ENCODE results near the gene TOM1L2.
A peak's percentile ranks its signal among the peaks of the same experiment; 100 is the strongest.

TOM1L2 gene

DNA sequence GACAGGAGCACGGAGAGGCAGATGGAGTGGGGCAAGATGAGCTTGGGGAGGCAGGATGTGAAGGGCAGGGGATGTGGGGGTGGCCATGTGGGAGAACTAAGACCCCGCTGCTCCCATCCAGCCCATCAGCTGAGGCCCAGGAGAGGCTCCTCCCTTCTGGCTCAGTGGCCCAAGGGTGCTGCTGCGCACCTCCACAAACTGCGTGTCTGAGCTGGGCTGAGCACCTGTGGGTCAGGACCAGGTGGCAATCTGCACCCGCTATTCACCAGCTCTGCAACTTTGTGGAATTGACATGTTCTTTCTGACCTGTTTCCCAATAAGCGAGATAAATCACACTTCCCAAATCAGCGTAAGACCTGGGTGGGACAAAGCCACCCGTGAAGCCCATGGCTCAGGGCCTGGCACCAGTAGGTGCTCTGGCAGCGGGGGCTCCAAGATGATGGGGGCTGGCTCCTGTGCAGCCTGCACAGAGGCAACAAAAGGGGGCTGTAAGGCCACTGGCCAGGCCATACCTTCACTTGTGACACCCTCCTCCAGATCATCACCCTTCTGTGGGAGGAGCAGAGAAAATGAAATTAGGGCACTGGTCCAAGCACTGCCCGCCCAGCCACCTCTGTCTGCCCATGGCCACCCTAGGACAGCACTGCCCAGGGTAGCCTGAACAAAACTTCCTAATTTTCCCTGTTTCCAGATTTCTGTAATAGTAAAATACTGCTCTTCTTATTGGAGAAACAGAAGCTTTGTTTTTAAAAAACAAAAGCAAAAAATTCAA, 123.7 kb downstream of the TOM1L2 start:
- DNase-seq (ENCODE audit: low spot score): no peak

DNA sequence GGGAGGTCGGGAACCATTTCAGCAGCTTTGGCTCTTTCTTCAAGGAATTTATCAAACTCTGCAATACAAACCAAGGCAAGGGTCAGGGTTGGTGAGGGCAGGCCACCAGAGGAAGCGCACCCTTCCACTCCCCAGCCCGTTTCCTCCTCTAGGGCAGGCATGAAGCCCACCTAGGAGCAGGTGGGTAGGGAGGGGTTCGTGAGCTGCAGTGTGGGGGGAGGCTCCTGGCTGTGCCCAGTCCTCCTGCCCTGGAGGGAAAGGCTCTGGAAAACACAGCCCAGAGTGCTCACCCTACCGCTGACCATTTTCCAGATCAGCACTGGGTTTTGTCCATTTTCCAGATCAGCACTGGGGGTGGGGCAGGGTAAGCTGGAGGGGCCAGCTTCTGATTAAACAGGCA, 124.5 kb downstream of the TOM1L2 start:
- no peak for DNase-seq (ENCODE audit: low spot score)

DNA sequence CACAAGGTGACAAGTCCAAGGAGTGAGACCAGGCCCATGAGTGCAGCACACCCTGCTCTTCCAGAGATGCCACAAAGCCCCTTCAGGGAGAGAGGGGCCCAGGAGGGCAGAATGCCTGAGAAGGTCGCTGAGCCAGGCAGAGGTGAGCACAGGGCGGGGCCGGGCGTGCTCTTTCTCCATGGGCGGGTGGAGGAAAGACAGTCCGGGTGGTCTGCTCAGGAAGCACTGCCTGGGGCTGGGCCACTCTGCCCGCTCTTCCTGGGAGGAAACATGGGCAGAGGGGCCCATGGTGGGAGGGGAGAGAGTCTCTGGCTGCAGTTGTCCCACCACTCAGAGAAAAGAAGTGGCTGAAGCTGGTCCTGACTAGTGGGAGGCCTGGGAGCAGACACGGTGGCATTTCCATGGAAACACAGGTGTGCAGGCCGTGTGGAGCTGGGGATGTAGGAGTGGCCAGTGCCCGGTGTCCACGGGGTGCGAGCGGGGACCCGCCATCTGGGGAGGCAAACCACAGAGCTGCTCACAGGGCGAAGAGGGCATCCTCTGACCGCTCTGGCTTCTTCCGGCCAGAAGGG, 125.0 kb downstream of the TOM1L2 start:
- DNase-seq (ENCODE audit: low spot score): no peak

DNA sequence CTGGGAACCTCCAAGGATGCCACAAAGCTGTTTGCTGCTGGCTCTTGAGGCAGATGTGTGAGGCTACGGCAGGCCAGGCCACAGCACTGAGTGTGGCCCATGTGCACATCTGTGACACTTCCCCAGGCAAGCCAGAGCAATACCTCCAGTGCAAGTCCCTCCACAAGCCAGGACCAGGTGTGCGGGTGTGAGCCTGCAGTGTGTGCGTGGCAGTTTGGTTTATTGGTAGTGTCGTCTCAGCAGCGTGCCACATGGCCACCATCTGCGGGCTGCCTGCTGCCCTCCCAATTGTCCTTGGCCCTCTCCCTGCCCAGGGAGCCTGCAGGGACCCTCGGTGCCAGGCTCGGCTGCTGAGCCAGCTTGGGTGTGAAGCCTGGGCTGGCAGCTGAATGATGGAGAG, 125.6 kb downstream of the TOM1L2 start:
- DNase-seq (ENCODE audit: low spot score): no peak

DNA sequence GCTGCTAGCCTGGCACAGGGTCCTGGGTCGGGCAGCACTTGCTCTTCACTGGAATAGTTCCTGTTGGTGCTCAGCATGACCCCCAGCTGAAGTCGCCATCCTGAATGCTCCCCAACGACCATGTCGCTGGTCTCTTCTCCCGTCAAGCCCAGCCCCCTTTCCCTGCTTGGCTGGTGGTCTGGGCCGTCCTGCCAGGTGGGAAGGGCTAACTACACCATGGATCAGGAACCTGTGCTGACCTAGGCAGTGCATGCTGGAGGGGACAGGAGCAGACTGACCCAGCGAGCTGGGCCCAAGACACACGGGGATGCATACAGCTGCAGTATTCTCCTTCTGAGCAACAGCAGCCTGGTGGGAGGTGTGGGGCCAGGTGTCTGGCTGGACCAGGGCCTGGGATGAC, 126.2 kb downstream of the TOM1L2 start:
- DNase-seq (ENCODE audit: low spot score): no peak

DNA sequence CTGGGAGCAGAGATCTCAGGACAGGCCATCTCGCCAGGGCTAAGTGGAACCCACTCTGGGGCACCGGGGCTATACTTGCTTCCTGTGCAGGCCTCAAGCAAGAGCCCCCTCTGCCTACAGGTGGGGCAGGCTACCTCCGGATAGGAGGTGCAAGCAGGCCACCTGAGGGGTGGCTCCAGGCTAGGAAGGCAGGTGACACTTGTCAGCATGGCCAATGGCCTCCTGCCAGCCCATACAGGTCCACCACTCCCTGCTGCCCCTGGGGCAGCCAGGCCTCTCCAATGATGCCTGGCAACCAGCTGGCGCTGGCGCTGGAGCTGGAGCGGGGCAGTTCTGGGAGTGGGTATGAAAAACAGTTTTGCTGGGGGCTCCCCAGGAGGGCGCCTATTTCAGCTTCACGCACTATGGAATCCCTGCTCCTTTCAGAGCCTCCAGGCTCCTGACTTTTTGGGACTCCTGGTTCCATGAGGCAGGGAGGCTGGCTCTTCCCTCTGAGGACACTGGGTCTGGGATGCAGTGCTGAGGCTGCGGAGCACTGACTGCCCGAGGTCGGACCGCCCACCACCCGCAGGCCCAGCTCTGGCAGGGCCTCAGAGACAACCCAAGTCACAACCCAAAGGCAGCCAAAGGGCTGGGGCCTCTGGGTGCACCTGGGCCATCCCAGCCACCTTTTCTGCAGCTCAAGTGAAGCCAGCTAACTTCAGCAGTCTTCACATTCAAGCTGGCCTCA, 127.0 kb downstream of the TOM1L2 start:
- no peak for DNase-seq (ENCODE audit: low spot score)

DNA sequence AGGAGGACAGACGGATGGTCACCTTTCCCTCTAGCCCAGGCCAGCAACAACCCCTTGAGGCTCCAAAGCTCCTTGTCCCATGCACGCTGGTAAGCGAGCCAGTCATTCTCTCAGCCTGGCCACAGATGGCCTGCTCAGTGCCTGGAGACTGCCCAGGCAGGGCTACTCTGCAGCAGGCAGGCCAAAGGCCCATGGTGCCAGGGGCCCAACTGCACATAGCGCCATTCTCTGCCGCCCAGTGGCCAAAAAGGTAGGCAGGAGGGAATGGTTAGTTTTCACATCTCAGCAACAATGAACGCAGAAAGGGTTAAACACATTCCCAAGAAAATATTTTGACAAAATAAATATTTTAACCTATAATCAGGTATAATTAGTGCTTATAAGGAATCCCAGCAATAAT, 127.7 kb downstream of the TOM1L2 start:
- DNase-seq (ENCODE audit: low spot score): no peak

DNA sequence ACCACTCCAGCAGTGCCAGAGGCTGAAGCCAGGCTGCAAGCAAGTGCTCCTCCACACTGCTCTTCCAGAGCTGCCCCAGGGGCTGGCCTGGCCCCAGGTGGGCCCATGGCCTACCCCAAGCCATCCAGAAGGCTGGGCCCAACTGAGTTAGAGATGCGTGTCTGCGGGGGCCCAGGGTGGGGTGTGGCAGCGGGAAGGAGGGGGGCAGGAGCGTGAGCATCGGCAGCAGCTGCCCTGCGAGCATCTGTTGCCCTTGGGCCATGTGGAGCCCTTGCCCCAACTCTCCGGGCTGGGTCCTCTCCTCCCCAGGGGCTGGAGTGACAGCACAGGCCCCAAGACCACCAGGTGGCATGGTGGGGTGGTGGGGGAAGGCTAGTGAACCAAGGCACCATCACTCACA, 128.1 kb downstream of the TOM1L2 start:
- DNase-seq (ENCODE audit: low spot score): no peak

DNA sequence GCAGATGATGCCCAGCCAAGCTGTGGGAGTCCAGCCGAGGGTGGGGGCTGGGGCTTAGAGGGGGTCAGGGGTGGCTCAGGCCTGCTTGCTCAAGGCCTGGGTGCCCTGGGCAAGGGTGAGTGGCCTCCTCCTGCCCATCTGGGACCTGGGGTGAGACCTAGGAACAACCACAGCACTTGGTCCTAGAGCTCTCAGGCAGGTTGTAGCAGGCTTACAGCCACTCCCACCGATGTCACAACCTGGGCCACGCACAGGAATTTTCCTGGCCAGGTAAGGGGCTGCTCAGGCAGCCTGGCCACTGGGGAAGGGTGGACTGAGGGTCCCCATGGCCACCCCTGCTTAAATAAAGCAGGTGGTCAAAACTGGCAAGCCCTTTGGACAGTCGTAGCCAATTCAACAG, 129.1 kb downstream of the TOM1L2 start:
- DNase-seq (ENCODE audit: low spot score): no peak

DNA sequence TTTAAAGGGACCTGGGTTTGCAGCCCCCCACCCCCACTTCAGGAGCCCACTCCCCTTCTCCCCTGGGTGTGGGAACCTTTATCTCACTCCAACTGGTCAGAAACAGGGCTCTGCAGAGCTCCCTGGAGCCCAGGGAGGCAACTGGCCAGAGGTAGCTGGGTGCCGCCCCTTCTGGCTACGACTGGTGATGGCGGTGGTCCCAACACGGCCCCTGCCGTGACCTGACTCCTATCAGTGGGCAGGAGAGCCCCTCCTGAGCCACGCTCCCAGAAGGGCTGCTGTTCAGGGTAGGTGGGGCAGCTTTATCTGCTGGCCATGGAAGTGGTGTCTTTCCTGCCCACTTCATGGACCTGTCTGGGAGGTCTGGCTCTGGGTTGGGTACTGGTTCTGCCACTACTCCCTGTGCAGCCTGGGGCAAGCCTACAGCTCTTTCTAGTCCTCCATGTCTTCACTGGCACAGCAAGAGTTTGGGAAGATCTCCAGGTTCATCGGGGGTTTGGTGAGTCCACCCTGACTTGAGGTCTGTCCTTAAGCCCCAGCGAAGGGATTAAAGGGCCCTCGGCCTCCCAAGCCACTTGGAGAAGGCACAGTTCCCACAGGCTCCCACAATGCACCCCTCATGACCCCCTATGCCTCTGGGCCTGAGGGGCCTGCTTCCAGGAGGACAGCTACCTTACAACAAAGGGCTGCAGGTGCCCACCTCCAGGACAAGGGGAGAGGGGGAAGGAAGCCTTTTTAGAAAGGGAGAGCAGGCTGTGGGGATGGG, 129.9 kb downstream of the TOM1L2 start:
- no peak for DNase-seq (ENCODE audit: low spot score)

DNA sequence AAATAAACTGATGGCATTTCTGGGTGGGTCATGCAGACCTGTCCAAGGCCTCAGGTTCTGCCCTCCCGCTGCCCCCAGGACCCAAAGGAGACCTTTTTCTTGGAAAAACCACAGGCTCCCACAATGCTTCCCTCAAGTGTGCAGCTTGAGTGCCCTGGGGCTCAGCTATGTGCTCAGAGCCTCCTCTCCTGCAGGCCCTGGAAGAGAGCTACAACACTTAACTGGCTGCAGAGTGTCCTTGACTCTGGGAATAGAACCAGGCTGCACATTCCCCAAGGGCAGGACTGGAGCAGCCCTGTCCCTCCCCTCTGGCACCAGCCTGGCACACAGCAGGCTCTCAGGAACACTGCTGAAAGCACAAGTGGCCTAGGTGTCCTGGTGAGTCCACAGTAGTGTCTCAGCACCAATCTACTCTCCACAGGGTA, 130.6 kb downstream of the TOM1L2 start:
- DNase-seq (ENCODE audit: low spot score): no peak

DNA sequence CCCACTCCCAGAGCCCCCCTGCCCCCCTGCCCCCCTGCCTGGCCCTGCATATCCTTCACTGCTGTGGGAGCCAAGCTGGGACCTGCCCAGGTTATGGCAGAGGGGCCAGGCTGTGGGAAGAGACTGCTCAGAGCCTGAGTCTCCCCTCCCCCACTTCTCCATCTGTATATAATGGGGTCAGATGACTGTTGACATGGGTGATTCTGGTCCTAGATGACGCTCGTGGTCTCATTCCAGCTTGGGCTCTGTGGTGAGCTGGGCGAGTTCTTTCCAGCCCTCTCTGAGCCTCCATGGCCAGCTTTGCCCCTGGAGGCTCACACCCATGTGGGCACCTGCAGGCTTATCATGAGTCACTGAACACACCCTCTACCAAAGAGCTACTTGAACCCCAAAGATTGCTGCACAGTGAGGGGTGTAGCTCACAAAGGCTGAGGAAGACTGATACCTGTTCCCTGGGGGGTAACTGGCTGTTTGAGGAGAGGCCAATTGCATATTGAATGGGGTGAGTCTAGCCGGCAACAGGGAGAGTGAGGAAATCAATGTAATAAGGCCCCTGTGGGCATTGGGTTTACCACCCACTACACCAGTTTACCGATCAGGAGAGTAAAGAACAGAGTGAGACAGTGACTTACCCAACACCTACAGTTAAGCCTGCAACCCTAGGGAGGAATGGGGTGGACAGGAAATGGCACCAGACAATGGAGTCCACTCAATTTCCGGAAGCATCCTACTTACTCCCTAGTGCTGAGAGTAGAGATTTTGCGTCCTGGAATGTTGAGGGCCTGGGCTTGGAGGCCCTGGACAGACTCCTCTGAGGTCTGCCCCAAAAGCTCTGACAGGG, 131.2 kb downstream of the TOM1L2 start:
- no peak for DNase-seq (ENCODE audit: low spot score)

DNA sequence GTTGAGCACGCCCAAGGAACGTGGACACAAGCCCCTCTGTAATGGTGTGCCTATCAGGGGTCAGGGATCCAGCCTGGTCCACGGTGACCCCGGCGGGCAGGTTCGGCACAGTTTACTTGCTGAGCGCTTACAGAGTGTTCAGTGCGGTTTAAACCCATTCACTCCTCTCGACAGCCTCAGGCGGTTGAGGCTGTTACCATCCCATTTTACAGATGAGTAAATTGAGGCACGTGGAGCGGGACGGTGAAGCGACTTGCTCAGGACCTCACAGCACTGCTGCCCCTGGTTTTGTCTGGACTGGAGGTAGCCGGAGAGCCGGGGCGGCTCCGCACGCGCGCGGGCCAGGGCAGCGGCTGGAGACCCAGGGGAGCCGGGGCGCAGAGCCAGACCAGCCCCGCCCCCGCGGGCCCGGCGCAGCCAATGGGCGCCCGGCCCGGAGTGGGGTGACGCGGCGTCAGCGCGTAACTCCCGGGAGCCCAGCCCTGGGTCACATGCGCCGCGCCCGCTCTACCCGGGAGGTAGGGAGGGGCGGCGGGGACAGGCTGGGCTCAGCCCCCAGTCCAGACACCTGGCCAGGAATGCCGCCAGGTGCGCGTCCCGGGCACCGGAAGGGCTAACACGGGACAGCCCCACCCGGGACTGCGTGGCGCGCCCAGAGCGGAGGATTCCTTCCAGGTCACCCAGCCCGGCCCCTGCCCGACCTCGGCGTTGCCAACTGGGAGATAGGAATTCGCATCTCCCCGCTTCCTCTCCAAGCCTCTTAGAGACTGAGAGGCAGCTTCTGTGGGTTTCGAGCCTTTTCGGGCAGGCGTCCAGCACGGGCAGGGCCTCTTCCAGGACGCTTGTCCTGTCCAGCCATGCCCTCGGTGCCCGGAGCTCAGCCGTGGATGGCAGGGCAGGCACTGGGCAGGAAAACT, 132.2 kb downstream of the TOM1L2 start:
- peak; percentile 97 for DNase-seq (ENCODE audit: low spot score)

DNA sequence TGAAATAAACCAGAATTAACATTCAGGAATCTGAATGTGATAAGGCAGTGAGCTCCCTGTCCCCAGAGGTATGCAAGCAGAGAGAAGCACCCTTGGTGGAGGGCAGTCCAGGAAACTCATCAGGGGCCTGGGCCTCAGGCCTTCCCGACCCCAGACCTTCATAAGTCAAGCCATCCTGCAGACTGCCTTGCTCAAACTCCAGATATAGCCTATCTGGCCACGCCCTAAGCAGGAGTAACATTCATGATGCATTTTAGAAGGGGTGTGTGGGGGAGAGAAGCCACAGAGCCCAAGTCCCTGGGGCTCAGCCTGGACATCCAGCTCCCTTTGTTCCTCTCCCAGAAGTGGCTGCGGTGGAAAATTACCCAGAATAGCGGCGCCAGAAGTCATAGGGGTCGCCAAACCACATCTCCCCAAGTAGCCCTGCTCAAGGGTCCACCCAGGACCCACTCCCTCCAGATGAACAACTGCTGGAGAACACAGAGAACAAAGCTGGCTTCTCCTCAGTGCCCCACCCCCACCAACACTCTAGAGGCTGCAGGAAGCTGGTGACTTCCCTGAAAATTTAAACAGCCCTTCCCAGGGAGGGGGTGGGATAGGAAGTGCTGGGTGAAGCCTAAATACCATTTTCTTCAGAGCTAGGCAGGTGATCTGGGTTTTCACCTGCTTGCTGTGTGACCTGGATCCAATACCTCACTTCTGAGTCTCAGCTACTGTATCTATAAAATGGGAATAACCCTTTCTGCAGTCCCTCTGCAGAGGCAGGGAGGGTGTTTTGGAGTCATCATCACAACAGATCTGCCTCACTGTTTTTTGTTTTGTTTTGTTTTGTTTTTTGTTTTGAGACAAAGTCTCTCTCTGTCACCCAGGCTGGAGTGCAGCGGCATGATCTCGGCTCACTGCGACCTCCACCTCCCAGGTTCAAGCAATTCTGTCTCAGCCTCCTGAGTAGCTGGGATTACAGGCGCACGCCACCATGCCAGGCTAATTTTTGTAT, 133.9 kb downstream of the TOM1L2 start:
- DNase-seq (ENCODE audit: low spot score): peak; percentile 83

DNA sequence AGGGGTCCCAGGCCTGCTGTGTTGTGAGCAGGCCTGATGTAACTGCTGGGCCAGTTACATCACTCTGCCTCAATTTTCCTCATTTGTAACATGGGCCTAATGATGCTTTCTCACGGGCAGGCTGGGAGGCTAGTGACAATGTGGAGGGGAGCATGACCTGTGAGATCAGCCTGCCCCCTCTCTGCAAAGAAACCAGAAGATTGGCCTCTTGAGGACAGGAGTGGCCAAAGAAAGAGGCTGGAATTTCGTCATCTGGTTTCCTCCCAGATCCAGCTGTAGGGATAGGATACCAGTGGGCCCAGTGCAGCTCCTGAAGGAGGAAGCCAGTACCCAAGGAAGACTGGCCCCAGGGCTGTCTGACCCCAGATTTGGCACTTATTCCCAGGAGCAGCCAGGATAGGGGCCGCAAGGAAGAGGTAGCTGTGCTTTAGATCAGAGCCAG, 134.8 kb downstream of the TOM1L2 start:
- DNase-seq (ENCODE audit: low spot score): peak; percentile 87

DNA sequence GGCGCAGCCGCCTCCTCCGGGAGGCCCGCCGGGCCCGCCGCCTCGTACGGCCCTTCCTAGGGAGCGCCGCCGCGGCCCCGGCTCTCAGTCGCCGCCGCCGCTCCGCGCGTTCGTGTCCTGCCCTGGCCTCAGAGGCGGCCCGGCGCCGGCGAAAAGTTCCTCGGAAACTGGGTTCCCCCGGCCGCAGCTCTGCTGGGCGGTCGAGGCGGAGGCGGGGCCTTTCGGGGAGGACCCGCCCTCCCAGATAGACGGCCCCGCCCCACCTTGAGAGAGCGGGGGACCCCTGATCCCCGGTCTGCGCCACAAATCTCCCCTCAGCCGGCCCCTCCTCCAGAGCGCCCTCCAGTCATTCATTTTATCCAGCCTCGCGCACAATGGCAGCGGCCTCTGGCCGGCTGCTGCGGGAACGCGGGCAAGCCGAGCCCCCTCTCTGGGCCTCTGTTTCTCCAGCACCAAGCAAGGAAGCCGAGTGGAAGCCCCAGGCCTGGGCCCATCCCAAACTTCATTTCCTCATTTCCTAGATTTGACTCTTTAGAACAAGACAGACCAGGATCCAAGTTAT, 135.3 kb downstream of the TOM1L2 start, which contains the start of gene SREBF1:
SREBF1 (minus strand) TSS at position 169 of the 562 bp plus-strand sequence. CDS start 169 bp downstream, outside the sequence.
- DNase-seq (ENCODE audit: low spot score): peak; percentile 74

DNA sequence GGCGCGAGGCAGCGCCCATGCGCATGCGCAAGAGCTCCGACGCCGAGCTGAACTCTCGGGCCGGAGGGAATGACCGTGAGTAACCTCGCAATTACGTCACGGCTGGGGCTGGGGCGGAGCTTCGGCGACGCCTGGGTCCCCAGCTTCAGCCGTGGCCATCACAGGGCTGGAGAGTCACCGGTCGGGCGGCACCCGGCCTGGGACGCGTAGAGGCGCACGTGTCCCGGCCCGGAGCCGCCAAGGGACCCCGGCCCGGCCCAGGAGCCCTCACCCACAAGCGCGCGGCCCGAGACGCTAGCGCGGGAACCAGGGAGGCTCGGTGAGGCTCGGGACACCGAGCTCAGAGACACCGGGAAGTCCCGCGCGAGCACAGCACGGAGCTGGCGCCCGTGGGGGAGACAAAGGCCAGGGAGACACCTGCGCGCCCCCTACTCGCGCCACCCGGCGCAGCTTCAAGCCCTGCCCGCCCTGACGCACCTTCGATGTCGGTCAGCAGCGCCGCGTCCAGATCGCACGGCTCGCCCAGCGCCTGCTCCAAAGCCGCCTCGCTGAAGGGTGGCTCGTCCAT, 135.9 kb downstream of the TOM1L2 start:
- DNase-seq (ENCODE audit: low spot score): peak; percentile 97
